WTC11 (cell line): ENCODE data around the gene OR51D1. TPM values are rescaled to one million over a fixed set of nuclear protein-coding genes. Genes with fewer than 3 reads are reported as not detected.

Source experiments
- ATAC-seq: fragments of 200-7000 bp; cut with Tn5 transposase; 2 replicates; pipeline ENCODE4 v1.10.0; 2021; ENCODE audit warnings: mild to moderate bottlenecking, moderate library complexity
- CTCF ChIA-PET: fragments of 300-600 bp; sonication (Branson Sonifier 250); formaldehyde crosslinking; loops from one replicate; lab custom pipeline; 2021; ENCODE audit warnings: antibody characterized with exemption; lab: Charles Lee
- POLR2A ChIA-PET: fragments of 350-600 bp; sonication (Branson Sonifier 250); formaldehyde crosslinking; loops from one replicate; lab custom pipeline; 2021; ENCODE audit warnings: antibody characterized with exemption; lab: Charles Lee
- DNase-seq: peaks from one replicate; pipeline ENCODE4 v3.0.0; 2021; ENCODE audit warnings: low spot score
- H3K27ac Mint-ChIP-seq: 2 replicates; pipeline ENCODE4 v1.8.0; 2021; ENCODE audit warnings: mixed read lengths
- H3K27me3 Mint-ChIP-seq: 2 replicates; pipeline ENCODE4 v1.8.0; 2021; ENCODE audit warnings: low read depth, mild to moderate bottlenecking, moderate library complexity, mixed read lengths
- H3K36me3 Mint-ChIP-seq: 2 replicates; pipeline ENCODE4 v1.8.0; 2021; ENCODE audit warnings: mixed read lengths
- H3K4me1 Mint-ChIP-seq: 2 replicates; pipeline ENCODE4 v1.8.0; 2022; ENCODE audit warnings: mixed read lengths
- H3K4me3 Mint-ChIP-seq: 2 replicates; pipeline ENCODE4 v1.8.0; 2021; ENCODE audit warnings: mild to moderate bottlenecking, moderate library complexity, mixed read lengths
- H3K9me3 Mint-ChIP-seq: 2 replicates; pipeline ENCODE4 v1.8.0; 2021; ENCODE audit warnings: mixed read lengths
- AR ChIP-seq: fragments of 250-450 bp; sonication (Bioruptor Pico); IDR thresholded peaks from 2 replicates; pipeline ENCODE4 v1.9.0; 2021; ENCODE audit warnings: mild to moderate bottlenecking
- ATF2 ChIP-seq: sonication (generic); formaldehyde crosslinking; IDR thresholded peaks from 2 replicates; pipeline ENCODE4 v1.8.1; 2022; ENCODE audit warnings: low read depth, missing genetic modification reagents, borderline replicate concordance
- CDX4 ChIP-seq: fragments of 250-450 bp; sonication (Bioruptor Pico); IDR thresholded peaks from 2 replicates; pipeline ENCODE4 v1.9.0; 2021; ENCODE audit warnings: moderate library complexity, mild to moderate bottlenecking, inconsistent platforms, borderline replicate concordance
- CREB1 ChIP-seq: sonication (generic); formaldehyde crosslinking; IDR thresholded peaks from 2 replicates; pipeline ENCODE4 v1.8.0; 2023; ENCODE audit warnings: mild to moderate bottlenecking, missing genetic modification reagents
- FOXJ3 ChIP-seq: sonication (generic); formaldehyde crosslinking; IDR thresholded peaks from 2 replicates; pipeline ENCODE4 v1.9.0; 2021; ENCODE audit warnings: missing genetic modification reagents, mild to moderate bottlenecking, borderline replicate concordance
- IRF1 ChIP-seq: sonication (generic); formaldehyde crosslinking; IDR thresholded peaks from 2 replicates; pipeline ENCODE4 v1.8.0; 2023; ENCODE audit warnings: missing genetic modification reagents
- KAT7 ChIP-seq: sonication (generic); formaldehyde crosslinking; IDR thresholded peaks from 2 replicates; pipeline ENCODE4 v1.8.1; 2023; ENCODE audit warnings: missing genetic modification reagents, mild to moderate bottlenecking, borderline replicate concordance
- MLX ChIP-seq: sonication (generic); formaldehyde crosslinking; IDR thresholded peaks from 2 replicates; pipeline ENCODE4 v1.8.1; 2023; ENCODE audit warnings: mild to moderate bottlenecking, missing genetic modification reagents, moderate library complexity
- MXD4 ChIP-seq: fragments of 250-450 bp; sonication (Bioruptor Pico); IDR thresholded peaks from 2 replicates; pipeline ENCODE4 v1.8.0; 2021; ENCODE audit warnings: mild to moderate bottlenecking, moderate library complexity, borderline replicate concordance
- MYBL2 ChIP-seq: sonication (generic); formaldehyde crosslinking; IDR thresholded peaks from 2 replicates; pipeline ENCODE4 v1.8.1; 2023; ENCODE audit warnings: mild to moderate bottlenecking, moderate library complexity, missing genetic modification reagents
- NFATC4 ChIP-seq: fragments of 250-450 bp; sonication (Bioruptor Pico); IDR thresholded peaks from 2 replicates; pipeline ENCODE4 v1.9.0; 2021; ENCODE audit warnings: mild to moderate bottlenecking
- NFE2L1 ChIP-seq: sonication (generic); formaldehyde crosslinking; IDR thresholded peaks from 2 replicates; pipeline ENCODE4 v1.8.1; 2023; ENCODE audit warnings: missing genetic modification reagents
- NR3C1 ChIP-seq: sonication (generic); formaldehyde crosslinking; conservative IDR thresholded peaks from 2 replicates; pipeline ENCODE4 v1.8.1; 2023; ENCODE audit warnings: low read depth, mild to moderate bottlenecking, missing genetic modification reagents
- PREB ChIP-seq: sonication (generic); formaldehyde crosslinking; IDR thresholded peaks from 2 replicates; pipeline ENCODE4 v1.8.1; 2022; ENCODE audit warnings: mild to moderate bottlenecking, missing genetic modification reagents, moderate library complexity, borderline replicate concordance
- PRRX2 ChIP-seq: fragments of 250-450 bp; sonication (Bioruptor Pico); IDR thresholded peaks from 2 replicates; pipeline ENCODE4 v1.8.0; 2021; ENCODE audit warnings: mild to moderate bottlenecking
- RORB ChIP-seq: fragments of 250-450 bp; sonication (Bioruptor Pico); IDR thresholded peaks from 2 replicates; pipeline ENCODE4 v1.9.0; 2021; ENCODE audit warnings: mild to moderate bottlenecking
- SP1 ChIP-seq: sonication (generic); formaldehyde crosslinking; conservative IDR thresholded peaks from 2 replicates; pipeline ENCODE4 v1.8.1; 2022; ENCODE audit warnings: missing genetic modification reagents
- USF1 ChIP-seq: sonication (generic); formaldehyde crosslinking; IDR thresholded peaks from 2 replicates; pipeline ENCODE4 v1.8.0; 2022; ENCODE audit warnings: mild to moderate bottlenecking, missing genetic modification reagents
- ZBTB21 ChIP-seq: sonication (generic); formaldehyde crosslinking; IDR thresholded peaks from 2 replicates; pipeline ENCODE4 v1.8.1; 2023; ENCODE audit warnings: mild to moderate bottlenecking, missing genetic modification reagents, borderline replicate concordance
- ZNF263 ChIP-seq: sonication (generic); formaldehyde crosslinking; IDR thresholded peaks from 2 replicates; pipeline ENCODE4 v1.8.1; 2022; ENCODE audit warnings: low read depth, mild to moderate bottlenecking, moderate library complexity, missing genetic modification reagents
- ZNF512 ChIP-seq: sonication (generic); formaldehyde crosslinking; IDR thresholded peaks from 2 replicates; pipeline ENCODE4 v1.8.1; 2022; ENCODE audit warnings: missing genetic modification reagents, borderline replicate concordance
- total RNA-seq: library from RNA; stranded (reverse); gene quantifications from 3 replicates; pipeline ENCODE4 v1.2.3, GENCODE V29; 2021

OR51D1 gene
- total RNA-seq, 1 experiment from 2014 or later: not detected

- Mint-ChIP-seq H3K4me1 (peaks cover 13% of the 10 kb centered on the region), H3K27me3 (peaks cover 3% of the 10 kb centered on the region; the same call in 1 of the 2 replicates), H3K27ac (no peak overlapping the region), H3K4me3 (no peak overlapping the region), H3K9me3 (peaks cover 8% of the 10 kb centered on the region; the same call in 1 of the 2 replicates), H3K36me3 (no peaks in the 10 kb centered on the region)
- DNase-seq: no peak
- no peak for ATAC-seq
- CTCF ChIA-PET: interaction anchor here (1.4 kb wide), 1 partner anchor 15 kb away, joined by 3 read pairs; no protein-coding TSS in a partner anchor
- POLR2A ChIA-PET: no interaction called here
- no peak for TF ChIP-seq MYBL2 (CRISPR knock-in tag)
- TF ChIP-seq MLX (CRISPR knock-in tag): no peak
- TF ChIP-seq, all 79 proteins: peak for 0
Observed at GRCh38 chr11:4641501-4641900, 4.2 kb downstream of the OR51D1 start.

- Mint-ChIP-seq H3K4me3 (no peak overlapping the region), H3K4me1 (peaks cover 13% of the 10 kb centered on the region), H3K36me3 (no peaks in the 10 kb centered on the region)
- ChIA-PET CTCF (interaction anchor here (1.4 kb wide), 1 partner anchor 15 kb away, joined by 3 read pairs; no protein-coding TSS in a partner anchor), POLR2A (no interaction called here)
- TF ChIP-seq AR: no peak
- TF ChIP-seq RORB: no peak
- no peak for TF ChIP-seq NFATC4 (CRISPR knock-in tag)
- TF ChIP-seq ZNF512 (CRISPR knock-in tag): no peak
- TF ChIP-seq, all 79 proteins: peak for 0
- peaks cover 3% of the 10 kb centered on the region; the same call in 1 of the 2 replicates for H3K27me3 Mint-ChIP-seq
- ATAC-seq (no peak), DNase-seq (no peak)
- peaks cover 8% of the 10 kb centered on the region; the same call in 1 of the 2 replicates for H3K9me3 Mint-ChIP-seq
- no peak overlapping the region for H3K27ac Mint-ChIP-seq
Observed at GRCh38 chr11:4642043-4642442, 4.8 kb downstream of the OR51D1 start.

GRCh38 chr11:4643076-4643475, 5.8 kb downstream of the OR51D1 start:
- no peaks in the 10 kb centered on the region for H3K36me3 Mint-ChIP-seq
- H3K9me3 Mint-ChIP-seq: peaks cover 8% of the 10 kb centered on the region; the same call in 1 of the 2 replicates
- H3K4me3 Mint-ChIP-seq: no peak overlapping the region
- ChIA-PET POLR2A (no interaction called here), CTCF (interaction anchor here (1.4 kb wide), 1 partner anchor 16 kb away, joined by 3 read pairs; no protein-coding TSS in a partner anchor)
- peaks cover 13% of the 10 kb centered on the region for H3K4me1 Mint-ChIP-seq
- no peak for ATAC-seq
- H3K27ac Mint-ChIP-seq: no peak overlapping the region
- DNase-seq: no peak
- H3K27me3 Mint-ChIP-seq: peaks cover 3% of the 10 kb centered on the region; the same call in 1 of the 2 replicates
- TF ChIP-seq NR3C1 (no peak), ZNF263 (no peak), NFE2L1 (no peak), SP1 (CRISPR knock-in tag) (no peak), PREB (CRISPR knock-in tag) (no peak), ZBTB21 (CRISPR knock-in tag) (no peak), CDX4 (no peak), ATF2 (CRISPR knock-in tag) (no peak), PRRX2 (no peak), FOXJ3 (CRISPR knock-in tag) (no peak), USF1 (CRISPR knock-in tag) (no peak), IRF1 (CRISPR knock-in tag) (no peak), KAT7 (no peak), CREB1 (no peak), MXD4 (CRISPR knock-in tag) (no peak)
